IPS-15b (cell line): ENCODE data around the gene TMEM184B.

Source experiments
- H3K27me3 ChIP-seq: one replicate; pipeline ENCODE4 v1.6.1; 2013; ENCODE audit warnings: low read length; ENCODE audit not compliant: control insufficient read depth, insufficient read depth
- H3K36me3 ChIP-seq: one replicate; pipeline ENCODE4 v1.6.1; 2013; ENCODE audit warnings: low read length; ENCODE audit not compliant: control insufficient read depth, insufficient read depth
- H3K4me1 ChIP-seq: one replicate; pipeline ENCODE4 v1.6.1; 2013; ENCODE audit warnings: mild to moderate bottlenecking, low read length; ENCODE audit not compliant: control insufficient read depth, insufficient read depth
- H3K4me3 ChIP-seq: one replicate; pipeline ENCODE4 v1.5.1; 2013; ENCODE audit warnings: low read depth, low read length
- H3K9ac ChIP-seq: one replicate; pipeline ENCODE4 v1.6.1; 2013; ENCODE audit warnings: low read depth, mild to moderate bottlenecking, low read length
- H3K9me3 ChIP-seq: one replicate; pipeline ENCODE4 v1.6.1; 2013; ENCODE audit warnings: mild to moderate bottlenecking, low read length; ENCODE audit not compliant: control insufficient read depth, insufficient read depth

TMEM184B gene

DNA sequence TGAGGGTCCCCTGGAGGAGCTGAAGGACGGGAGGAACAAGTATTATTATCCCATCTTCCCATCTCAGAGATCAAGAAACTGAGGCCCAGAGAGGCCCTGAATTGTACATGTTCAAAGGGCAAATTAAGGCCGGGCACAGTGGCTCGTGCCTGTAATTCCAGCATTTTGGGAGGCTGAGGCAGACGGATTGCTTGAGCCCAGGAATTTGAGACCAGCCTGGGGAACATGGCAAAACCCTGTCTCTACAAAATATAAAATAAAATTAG lies 99.2 kb downstream of the TMEM184B start:
- H3K27me3 ChIP-seq: no peaks in the 10 kb centered on the region
- H3K9me3 ChIP-seq: no peaks in the 10 kb centered on the region
- peaks cover 5% of the 10 kb centered on the region for H3K36me3 ChIP-seq
- H3K4me3 ChIP-seq: no peak overlapping the region
- H3K4me1 ChIP-seq: no peaks in the 10 kb centered on the region
- no peak overlapping the region for H3K9ac ChIP-seq

DNA sequence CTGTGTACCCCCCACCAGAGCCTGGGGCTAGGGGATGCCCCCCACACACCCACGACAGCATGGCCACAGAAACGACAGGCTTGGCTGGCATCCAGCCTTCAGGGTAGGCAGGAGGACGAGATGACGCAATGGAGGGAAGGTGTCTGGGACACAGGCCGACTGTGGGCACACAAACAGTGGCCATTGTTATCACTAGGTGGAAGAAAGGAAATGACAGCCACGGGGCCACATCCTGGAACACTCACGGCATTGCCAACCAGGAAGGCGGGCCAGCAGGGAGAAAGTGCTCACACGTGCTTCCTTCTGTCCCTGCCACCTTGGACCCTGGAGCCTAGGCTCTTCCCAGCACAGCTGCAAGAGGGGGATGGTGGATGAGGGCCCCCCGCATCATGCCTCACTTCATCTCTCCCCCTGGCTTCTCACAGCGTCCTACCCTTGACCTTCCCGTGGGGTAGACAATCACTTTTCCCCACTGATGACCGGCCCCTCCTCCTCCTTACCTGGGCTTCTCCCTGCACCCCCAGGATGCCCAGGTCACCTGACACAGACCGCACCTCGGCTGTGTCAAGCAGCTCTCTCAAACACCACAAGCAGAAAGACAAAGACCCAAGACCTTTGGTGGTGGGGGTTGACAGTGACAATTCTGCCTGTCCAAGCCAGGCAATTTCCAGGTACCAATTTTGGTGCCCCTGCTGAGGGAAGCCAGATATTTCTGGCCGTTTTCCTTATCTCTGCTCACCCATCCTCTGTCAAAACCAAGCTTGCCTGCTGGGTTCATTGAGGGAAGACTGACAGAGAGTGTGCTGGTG lies 99.8 kb downstream of the TMEM184B start:
- Histone ChIP-seq H3K4me3 (no peak overlapping the region), H3K27me3 (no peaks in the 10 kb centered on the region), H3K36me3 (peaks cover 7% of the 10 kb centered on the region), H3K9ac (no peak overlapping the region), H3K9me3 (no peaks in the 10 kb centered on the region), H3K4me1 (no peaks in the 10 kb centered on the region)

DNA sequence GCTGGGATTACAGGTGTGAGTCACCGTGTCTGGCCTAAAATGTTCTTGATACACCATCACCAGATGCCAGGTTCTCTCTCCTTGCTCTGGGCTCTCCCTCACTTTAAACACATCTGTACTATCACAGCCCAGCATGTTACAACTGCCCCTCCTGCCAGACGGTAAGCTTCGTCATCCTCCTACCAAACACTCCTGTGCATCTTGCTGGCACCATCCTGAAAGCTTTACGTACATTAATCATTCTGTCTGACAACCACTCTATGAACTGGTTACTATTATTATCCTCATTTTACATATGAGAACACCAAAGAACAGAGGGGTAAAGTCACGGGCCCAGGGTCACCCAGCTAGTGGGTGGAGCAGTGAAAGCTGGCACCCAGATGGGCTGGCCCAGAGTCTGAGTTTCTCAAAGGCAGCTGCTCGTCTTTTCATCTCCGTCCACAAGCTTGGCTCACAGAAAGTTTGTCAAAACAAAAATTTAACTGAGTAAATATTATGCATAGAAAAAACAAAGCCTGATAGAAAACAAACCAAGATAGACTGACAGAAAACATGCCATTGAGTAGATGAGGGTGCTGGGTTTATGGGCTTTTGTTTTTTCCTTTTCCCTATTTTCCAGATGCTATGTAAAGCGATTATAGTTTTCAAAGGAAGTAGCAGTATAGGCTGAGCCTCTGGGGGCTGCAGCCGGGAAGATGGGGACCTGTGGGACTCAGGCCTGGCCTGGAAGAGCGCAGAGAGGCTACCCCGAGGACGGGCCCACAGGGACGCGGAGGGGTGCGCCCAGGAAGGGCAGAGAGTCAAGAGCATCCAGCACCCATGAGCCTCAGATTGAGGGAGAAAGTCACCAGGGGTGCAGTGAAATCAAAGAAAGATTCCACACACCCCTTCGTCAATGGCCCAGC lies 100.6 kb downstream of the TMEM184B start:
- H3K27me3 ChIP-seq: no peaks in the 10 kb centered on the region
- H3K9ac ChIP-seq: no peak overlapping the region
- H3K4me3 ChIP-seq: no peak overlapping the region
- H3K9me3 ChIP-seq: no peaks in the 10 kb centered on the region
- peaks cover 8% of the 10 kb centered on the region for H3K36me3 ChIP-seq
- no peaks in the 10 kb centered on the region for H3K4me1 ChIP-seq

DNA sequence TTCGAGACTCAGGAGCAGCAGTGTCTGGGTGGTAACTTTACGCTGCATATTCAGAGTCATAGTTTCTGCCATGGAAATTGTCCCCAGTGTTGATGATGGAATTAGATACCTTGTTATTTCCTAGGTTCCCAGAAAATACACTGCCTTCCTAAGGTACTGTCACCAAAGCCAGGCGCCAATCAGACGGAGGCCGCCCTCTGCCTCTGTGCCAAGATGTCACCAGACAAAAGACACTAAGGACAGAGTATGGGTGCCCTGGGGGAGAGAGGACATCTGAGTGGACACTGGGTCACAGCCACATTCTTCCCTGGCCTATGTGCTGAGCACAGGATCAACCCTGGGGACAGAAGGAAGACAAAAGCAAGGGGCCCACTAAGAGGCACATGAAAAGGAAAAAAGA lies 102.3 kb downstream of the TMEM184B start:
- H3K9me3 ChIP-seq: no peaks in the 10 kb centered on the region
- peaks cover 8% of the 10 kb centered on the region for H3K36me3 ChIP-seq
- no peak overlapping the region for H3K4me3 ChIP-seq
- no peak overlapping the region for H3K9ac ChIP-seq
- no peaks in the 10 kb centered on the region for H3K27me3 ChIP-seq
- no peaks in the 10 kb centered on the region for H3K4me1 ChIP-seq
